UCSD-AML1 (cell line): ENCODE data around the gene RAP1GAP2.
"Not testable (repeated sequence)": the region's sequence is repeated elsewhere in the genome, so short reads cannot be mapped to it uniquely, and the experiment has no call there.

Source experiments
- DNase-seq: peaks from one replicate; lab custom pipeline; 2025; ENCODE audit not compliant: unreplicated experiment; lab: John Stamatoyannopoulos, UW

RAP1GAP2 gene

GRCh38 chr17:2785376-2785775 is 10.9 kb upstream of the RAP1GAP2 start:
- DNase-seq = not testable (repeated sequence)

DNA sequence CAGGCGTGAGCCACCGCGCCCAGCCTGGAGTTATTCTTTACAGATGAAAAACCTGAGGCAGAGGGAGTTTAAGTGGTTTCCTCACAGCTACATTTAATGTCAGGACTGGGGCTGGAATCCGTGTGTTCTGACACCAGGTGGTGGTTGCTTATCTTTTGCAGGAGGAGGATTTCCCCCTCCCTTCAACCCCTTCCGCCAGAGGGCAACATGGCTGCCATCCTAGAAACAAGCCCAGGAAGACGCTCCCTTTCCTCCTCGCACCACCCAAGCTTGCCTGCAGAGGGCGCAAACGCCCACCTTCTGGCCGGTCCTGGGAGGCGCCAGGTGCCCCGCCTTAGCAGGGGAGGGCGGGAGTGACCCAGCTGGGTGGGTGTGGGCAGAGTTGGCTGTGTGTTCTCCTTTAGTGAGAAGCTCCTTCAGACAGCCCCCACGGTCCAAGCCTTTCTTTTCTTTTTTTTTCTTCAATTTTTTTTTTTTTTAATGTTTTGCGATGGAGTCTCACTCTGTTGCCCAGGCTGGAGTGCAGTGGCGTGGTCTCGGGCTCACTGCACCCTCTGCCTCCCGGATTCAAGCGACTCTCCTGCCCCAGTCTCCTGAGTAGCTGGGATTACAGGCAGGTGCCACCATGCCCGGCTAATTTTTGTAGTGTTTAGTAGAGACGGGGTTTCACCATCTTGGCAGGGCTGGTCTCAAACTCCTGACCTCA is 9.9 kb upstream of the RAP1GAP2 start:
- peak; percentile 96 for DNase-seq

- DNase-seq = no peak
Observed at GRCh38 chr17:2789700-2790099, 6.5 kb upstream of the RAP1GAP2 start.

DNA sequence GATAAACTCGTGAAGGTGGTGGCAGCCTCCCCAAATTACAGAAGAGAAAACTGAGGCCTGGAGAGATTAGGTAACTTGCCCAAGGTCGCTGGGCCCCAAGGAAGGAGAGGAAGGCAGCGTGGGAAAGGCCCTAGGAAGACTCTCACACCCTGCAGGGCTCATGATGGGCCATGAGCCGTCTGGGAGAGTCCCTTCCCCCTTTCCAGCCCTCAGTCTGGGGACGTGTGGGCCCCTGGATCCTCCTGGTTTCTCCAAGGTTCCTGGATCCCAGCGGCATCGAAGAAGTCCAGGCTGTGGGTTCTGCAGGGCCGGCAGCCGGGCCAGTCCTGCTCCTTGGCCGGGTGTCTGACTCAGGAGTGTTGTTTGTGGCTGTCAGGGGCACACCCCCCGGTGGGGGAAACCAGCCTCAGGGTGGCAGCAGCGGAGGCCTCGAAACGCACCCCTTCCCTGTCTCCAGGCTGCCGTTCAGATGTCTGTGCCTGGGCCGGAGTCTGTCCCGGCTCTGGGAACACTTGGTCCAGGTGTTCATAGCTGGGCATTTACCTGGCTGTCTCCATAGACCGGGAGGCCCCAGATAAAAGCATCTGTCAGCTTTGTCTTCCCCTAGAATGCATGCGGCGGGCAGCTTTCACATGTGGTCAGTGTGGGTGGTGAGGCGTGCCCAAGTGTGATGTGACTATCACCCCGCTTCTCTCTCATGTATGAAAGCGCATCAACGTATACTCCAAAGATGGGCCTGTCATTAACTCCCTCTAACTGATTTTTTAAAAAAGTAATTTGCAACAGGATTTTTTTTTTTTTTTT is 3.7 kb upstream of the RAP1GAP2 start:
- no peak for DNase-seq

- peak; percentile 28 for DNase-seq
Observed at GRCh38 chr17:2794111-2794803, 2.0 kb upstream of the RAP1GAP2 start.

- DNase-seq = no peak
Observed at GRCh38 chr17:2795441-2796163, 636 bp upstream of the RAP1GAP2 start.

- DNase-seq = no peak
Observed at GRCh38 chr17:2797226-2797625, 988 bp downstream of the RAP1GAP2 start.

DNA sequence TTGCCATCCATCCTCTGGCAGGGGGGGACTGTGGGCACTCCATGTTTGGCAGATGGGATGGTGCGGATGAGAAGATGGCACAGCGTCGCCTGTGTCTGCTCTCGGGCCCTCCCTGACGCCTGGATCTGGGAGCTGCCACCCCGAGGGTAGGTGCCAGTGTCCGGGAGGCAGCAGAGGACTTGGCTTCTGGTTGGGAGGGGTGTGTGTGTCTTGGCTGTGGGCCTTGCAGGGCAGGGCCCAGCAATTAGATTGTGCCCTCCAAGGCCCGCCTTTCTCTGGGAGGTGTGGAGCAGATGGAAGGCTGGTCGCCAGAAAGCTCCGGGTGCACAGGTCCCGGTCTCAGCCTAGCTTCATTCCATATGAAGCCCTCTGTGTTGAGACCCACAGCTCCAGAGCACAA is 1.4 kb downstream of the RAP1GAP2 start:
- DNase-seq = no peak

DNA sequence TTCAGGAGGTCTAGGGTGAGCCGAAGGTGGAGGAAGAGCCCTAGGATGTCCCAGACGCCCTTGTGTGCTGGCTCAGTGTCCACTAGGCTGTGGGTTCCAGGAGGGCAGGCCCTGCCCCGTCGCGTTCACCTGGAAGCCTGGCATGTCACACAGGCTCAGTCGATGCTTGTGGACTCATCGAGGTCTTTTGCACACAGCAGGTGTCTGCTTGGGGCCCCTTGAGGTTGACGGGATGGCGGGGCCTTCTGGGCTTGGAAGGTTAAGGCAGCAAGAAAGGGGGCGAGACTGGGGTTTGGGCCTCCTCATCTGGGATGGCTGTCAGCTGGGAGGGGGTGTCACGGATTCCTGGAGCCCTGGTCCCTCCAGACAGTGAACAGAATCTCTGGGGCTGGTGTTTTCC is 1.9 kb downstream of the RAP1GAP2 start:
- no peak for DNase-seq

GRCh38 chr17:2798678-2799077 is 2.4 kb downstream of the RAP1GAP2 start:
- DNase-seq = no peak

DNA sequence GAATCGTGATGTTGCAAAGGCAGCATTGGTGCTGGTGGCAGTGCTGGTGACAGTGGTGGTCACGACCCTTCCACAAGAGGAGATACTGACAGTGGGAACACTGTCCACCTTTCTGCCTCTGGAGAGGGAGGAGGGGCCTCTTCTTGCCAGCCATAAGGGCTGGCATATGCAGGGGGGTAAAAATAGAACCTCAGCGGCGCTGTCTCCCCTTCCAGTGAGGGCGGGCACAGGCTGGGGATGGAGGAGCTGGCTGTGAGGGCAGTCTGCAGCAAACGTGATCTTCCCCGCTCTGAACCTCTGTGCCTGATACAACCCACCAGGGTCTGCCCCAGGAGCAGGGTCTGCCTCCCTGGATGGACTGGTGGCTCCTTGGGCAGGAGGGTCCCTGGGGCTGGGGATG is 3.4 kb downstream of the RAP1GAP2 start:
- no peak for DNase-seq

DNA sequence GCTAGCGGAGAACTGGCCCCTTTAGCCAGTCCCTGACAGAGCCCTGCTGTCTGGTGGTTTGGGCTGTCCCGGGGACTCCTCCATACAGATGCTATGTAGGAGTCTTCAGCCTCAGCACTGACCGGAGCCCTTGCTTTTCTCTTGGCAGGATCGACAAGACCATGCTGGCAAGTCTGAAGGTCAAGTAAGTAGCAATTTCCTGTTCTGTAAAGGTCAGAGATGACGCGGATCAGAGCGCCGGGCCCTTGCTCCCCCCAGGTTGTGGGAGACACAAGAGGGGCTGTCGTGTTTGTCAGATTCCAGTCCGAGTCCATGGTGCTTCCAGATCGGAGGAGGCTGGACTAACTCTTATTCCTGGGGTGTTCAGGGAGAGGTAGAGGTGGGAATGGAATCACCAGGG is 4.1 kb downstream of the RAP1GAP2 start:
- DNase-seq = no peak

GRCh38 chr17:2801841-2802240 is 5.6 kb downstream of the RAP1GAP2 start:
- no peak for DNase-seq

DNA sequence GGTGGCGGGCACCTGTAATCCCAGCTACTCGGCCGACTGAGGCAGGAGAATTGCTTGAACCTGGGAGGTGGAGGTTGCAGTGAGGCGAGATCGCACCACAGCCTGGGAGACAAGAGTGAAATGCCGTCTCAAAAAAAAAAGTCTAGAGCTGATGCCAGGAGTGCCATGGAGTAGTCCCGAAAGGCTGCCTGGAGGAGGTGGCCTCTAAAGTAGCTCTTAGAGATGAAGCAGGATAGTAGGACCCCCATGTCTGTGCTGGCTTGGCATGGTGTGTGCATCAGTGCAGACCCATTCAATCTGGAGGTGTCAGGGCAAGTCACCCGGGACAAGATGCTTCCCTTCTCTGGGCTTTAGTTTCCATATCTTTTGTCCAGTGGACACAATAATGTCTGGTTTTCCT is 6.3 kb downstream of the RAP1GAP2 start:
- DNase-seq = no peak

DNA sequence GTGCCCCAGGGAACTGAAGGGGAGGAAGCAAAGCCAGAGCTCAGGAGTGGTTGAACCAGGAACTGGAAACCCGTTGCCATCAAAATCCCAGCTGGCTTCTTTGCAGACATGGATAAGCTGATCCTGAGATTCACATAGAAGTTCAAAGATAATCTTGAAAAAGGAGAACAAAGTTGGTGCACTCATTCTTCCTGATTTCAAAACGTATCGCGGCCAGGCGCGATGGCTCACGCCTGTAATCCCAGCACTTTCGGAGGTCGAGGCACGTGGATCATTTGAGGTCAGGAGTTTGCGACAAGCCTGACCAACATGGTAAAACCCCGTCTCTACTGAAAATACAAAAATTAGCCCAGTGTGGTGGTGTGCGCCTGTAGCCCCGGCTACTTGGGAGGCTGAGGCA is 7.1 kb downstream of the RAP1GAP2 start:
- no peak for DNase-seq

DNA sequence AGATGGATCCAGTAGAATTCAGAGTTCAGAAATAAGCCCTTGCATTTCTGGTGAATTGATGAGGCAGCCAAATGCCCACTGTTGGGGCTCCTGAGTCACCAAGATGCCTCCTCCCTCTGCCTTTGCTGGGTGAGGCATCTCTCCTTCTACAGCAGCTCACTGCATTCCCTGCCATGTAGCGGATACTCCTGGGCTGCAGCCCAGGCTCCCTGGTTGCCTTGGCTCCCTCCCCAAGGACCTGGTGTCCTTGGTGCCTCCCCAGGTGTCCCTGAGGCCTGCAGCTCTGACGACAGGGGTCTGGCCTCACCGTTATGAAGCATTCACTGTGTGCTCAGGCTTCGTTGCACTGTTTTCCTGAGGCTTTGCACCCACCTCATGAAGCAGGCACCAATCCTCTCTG is 7.7 kb downstream of the RAP1GAP2 start:
- no peak for DNase-seq

- DNase-seq = no peak
Observed at GRCh38 chr17:2804912-2805311, 8.7 kb downstream of the RAP1GAP2 start.

DNA sequence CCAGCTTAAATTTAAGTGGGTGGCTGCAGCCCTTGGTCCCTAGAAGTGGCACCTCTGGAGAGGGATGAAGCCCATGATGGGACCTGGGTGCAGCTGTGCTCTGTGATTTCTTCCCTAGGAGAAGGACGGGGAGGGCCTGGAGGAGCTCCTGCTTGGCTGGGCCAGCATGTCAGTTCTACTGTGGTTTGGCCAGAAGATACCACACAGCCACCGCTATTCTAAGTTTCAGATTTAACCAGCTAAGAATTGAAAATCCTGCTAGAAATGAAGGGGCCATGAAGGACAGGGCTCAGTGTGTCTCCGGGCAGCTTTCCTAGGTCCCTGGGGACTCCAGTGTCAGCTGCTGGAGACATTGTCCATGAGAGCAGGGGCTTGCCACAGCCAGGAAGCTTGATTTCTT is 9.7 kb downstream of the RAP1GAP2 start:
- DNase-seq = no peak

DNA sequence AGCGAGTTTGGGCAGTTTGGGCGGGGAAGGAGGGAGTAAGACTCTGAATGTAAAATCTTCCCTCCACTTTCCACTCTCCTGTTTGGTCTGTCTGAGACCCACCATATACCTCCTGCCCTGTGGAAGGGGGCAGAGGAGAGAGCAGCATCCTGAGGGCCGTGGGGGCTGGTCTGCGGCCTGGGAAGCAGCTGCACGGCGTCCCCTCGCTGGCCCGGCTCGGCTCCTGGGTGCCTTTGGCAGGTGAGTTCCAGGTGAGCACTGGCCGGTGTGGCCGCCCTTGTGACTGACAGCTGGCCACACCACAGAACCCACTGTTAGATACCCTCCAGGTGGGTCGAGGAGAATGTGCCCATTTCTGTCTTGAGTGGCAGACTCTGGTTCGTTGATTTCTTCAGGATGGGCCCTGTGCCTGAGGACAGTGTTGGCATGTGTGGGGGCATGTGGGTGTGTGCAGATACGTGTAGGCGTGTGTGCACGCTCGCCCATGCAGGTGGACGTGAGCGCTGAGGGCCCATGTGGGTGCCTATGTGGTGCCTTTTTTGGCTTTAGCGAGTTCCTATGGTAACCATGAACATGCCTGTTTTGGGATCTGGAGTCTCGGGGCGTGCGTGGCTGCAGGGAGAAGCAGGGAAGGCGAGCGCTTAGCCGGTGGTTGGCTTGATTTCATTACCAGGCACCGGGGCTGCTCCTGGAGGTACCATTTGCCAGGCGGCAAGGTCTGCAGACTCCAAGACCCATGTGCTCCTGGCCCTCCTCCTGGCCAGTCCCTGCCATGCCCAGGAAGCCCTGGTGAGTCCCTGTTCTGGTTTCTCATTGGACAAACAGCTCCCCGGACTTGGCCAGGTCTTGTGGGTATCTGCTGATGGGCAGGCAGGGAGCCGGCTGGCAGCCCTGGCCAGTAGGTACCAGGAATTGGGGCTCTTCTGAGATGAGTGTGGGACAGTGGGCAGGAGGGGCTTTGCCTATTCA is 12.4 kb downstream of the RAP1GAP2 start:
- no peak for DNase-seq

DNA sequence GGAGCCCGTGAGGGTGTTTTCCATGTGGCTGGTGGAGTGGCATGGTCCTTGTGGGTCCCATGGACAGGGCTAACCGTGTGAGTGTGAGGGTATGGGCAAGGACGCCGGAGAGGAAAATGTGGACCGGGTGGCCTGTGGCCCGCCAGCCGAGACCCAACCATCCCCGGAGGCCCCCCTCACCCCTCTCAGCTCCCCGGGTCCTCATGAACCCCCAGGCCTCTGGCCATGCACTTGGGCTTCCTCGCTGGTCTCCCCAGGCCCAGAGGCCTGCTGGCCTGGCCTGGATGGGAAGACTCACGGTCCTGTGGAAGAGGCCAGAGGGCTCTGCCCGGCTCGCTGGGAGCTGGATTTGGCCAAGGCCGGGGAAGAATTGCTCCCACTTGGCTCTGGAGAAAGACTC is 13.1 kb downstream of the RAP1GAP2 start:
- no peak for DNase-seq
